OCI-LY1 (cell line): ENCODE results near the gene GJB4.

Experiments
- CTCF ChIP-seq: fragments of 200-600 bp; sonication (generic), shearing (Covaris generic); IDR thresholded peaks from 2 replicates; pipeline ENCODE4 v1.5.1; 2017; ENCODE audit warnings: mild to moderate bottlenecking, antibody characterized with exemption, low read length, moderate library complexity, mixed read lengths
- EZH2 ChIP-seq: fragments of 200-600 bp; sonication (generic), shearing (Covaris generic); IDR thresholded peaks from 2 replicates; pipeline ENCODE4 v1.8.0; 2017; ENCODE audit warnings: borderline replicate concordance, mixed run types, mild to moderate bottlenecking, antibody characterized with exemption, low read length, moderate library complexity, mixed read lengths

DNA sequence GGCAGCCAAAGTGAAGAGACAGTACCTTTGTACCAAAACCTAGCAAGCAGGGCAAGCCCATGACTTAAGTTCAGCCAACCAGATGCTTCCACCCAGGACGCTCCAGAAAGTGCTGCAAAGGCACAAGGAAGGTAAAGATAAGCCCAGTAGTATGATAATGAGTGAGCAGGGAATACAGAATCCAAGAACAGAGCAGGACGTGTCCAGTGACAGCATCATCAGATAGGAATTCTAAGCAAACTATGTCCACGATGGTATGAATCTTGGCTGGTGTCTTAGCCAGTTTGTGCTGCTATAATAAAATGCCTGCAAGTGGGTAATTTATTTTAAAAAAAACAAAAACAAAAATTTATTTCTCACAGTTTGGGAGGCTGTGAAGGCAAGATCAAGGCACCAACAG is 46.9 kb downstream of the GJB4 start:
- TF ChIP-seq EZH2 (no peak), CTCF (no peak)
